C4-2B (cell line): Measurements from ENCODE around the gene PARD3.

Source experiments
- H3K27ac ChIP-seq: fragments of 450-650 bp; 2 replicates; pipeline ENCODE4 v1.5.1; 2017
- ZFX ChIP-seq: fragments of 450-650 bp; IDR thresholded peaks from 2 replicates; pipeline ENCODE4 v1.6.1; 2017
- TF ChIP-seq, protein P1 (sequence below): fragments of 450-650 bp; conservative IDR thresholded peaks from 2 replicates; pipeline ENCODE4 v1.5.1; 2017; ENCODE audit warnings: mild to moderate bottlenecking

Gene PARD3

DNA sequence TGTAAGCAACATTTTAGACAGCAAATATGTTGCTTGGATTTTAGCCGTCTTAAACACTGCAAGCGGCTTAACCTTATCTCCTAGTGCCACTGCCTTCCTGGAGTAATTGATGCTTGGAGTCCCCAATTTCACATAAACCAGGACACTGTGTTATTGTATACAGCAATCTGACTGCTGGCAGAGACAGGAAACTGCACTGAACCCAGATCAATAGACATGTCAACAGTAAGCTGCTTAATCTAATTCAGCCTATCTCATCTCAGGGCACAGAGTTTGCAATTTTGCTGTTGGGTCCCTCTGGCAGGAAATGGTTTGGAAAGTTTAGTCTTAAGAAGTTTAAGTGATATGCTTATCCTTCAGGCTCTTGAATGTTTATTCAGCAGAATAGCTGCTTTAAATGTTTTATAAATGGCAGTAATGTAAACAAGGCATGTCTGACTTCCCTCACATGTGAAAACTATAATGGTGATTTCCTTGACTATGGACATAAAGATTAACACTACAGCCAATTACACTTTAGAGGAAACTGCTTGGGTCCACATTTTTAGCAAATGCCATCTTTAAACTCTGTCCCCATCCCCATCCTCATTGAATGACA lies 598.6 kb downstream of the PARD3 start:
- no peak overlapping the region for H3K27ac ChIP-seq
- TF ChIP-seq, protein P1, sequence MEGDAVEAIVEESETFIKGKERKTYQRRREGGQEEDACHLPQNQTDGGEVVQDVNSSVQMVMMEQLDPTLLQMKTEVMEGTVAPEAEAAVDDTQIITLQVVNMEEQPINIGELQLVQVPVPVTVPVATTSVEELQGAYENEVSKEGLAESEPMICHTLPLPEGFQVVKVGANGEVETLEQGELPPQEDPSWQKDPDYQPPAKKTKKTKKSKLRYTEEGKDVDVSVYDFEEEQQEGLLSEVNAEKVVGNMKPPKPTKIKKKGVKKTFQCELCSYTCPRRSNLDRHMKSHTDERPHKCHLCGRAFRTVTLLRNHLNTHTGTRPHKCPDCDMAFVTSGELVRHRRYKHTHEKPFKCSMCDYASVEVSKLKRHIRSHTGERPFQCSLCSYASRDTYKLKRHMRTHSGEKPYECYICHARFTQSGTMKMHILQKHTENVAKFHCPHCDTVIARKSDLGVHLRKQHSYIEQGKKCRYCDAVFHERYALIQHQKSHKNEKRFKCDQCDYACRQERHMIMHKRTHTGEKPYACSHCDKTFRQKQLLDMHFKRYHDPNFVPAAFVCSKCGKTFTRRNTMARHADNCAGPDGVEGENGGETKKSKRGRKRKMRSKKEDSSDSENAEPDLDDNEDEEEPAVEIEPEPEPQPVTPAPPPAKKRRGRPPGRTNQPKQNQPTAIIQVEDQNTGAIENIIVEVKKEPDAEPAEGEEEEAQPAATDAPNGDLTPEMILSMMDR: no peak
- TF ChIP-seq ZFX: no peak

DNA sequence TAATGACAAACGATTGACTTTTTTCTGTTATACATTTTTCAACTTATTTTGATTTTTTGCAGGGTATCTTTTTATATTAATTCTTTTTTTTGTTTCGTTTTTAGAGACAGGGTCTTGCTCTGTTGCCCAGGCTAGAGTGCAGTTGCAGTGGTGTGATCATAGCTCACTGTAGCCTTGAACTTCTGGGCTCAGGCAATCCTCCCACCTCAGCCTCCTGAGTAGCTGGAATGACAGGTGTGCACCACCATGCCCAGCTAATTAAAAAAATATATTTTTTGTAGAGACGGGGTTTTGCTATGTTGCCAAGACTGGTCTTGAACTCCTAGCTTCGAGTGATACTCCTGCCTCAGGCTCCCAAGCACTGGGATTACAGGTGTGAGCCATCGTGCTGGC lies 601.3 kb downstream of the PARD3 start:
- no peak overlapping the region for H3K27ac ChIP-seq
- TF ChIP-seq ZFX: no peak
- TF ChIP-seq, protein P1: no peak

DNA sequence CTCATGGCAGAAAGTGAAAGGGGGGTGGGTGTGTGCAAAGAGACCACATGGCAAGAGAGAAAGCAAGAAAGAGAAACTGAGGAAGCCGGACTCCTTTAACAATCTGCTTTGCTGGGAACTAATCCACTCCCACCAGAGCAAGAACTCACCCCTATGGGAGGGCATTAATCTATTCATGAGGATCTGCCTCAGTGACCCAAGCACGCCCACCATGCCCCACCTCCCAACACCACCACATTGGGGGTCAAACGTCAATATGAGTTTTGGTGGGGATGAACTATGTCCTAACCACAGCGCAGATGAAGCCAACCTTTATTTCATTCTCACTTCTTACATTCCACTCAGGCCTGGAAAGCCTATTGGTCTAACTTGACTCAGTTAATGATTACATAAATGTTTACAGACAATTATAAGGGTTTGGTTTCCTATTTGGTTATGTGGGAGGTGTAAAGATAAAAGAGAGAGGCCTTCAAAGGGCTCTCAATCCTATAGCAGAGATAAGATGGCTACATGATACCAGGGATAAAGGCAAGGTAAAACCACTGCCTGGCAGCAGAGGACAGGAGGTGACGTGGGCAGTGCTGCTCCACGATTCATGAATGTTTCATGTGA lies 601.8 kb downstream of the PARD3 start:
- H3K27ac ChIP-seq: no peak overlapping the region
- no peak for TF ChIP-seq ZFX
- TF ChIP-seq, protein P1: no peak

DNA sequence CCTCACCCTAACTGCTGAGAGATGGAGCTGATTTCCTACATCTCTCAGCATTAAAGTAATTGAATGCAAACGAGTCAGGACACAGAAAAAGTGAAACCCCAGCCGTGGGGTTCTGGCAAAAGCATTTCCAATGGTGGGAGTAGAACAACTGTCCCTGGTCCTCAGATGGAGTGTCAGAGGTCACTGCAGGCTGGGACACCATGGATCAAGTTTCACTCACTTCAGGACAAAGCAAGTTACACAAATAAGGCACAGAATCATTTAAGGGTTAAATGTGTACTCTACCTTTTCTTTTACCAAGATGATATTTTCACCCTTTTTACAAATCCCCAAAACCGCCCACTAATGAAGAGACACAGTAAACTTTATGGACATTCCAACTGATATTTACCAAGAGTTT lies 607.8 kb downstream of the PARD3 start:
- no peak overlapping the region for H3K27ac ChIP-seq
- no peak for TF ChIP-seq ZFX
- TF ChIP-seq, protein P1: no peak

DNA sequence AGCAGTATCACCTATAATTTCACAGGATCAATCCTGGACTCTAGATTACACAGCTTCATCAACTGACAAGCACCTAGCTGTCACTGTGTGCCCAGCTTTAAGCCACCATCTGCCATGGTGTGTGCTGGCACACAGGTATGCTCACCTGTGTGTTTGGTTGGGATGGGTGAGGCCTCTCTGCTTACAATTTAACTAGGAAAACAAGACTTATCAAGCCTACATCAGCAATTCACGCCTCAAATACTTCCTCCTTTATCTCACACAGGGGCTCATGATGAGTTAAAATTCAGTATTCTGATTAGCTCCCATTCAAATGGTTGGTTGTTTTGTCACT lies 608.2 kb downstream of the PARD3 start:
- no peak overlapping the region for H3K27ac ChIP-seq
- TF ChIP-seq, protein P1: no peak
- no peak for TF ChIP-seq ZFX

DNA sequence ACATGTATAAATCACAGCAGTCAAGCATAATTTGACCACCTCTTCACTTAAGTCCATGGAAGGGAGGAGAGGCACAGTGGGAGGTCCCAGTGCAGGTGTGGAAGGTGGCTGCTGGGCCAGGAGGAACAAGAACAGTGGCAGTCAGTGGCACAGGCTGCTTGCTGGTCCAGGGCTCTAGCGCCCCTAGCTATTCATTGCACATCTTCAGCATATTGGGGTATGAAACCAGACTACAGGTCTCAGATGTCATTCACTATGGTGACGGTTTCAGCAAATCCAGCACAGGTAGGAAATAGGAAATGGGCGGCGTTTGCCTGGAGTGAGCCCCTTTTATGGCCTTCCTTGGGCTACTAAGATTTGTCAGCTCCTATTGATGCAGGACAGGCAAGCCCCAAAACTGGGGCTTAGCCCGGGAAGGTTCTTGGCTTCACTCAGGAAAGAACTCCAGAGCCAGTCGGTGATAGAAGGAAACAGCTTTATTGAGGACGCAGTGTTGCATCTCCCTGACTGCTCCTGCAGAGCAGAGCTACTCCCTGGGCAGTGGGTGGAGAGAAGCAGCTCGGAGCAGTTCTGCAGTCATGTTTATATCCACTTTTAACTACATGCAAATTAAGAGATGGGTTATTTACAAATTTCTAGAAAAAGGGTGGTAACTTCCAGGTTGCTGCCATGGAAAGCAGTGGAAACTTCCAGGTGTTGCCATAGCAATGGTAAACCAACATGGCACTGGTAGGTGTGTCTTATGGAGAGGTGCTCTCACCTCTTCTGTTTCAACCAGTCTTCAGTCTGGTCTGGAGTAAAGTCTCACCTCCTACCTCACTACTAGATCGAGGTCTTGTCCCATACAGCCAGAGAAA lies 608.8 kb downstream of the PARD3 start:
- H3K27ac ChIP-seq: no peak overlapping the region

More for the DNA sequence above, 608.8 kb downstream of the PARD3 start:
- TF ChIP-seq, protein P1: no peak
- TF ChIP-seq ZFX: no peak
